GM19328 (cell line): ENCODE data around the gene PDZD2.
"Not testable (repeated sequence)": the region's sequence is repeated elsewhere in the genome, so short reads cannot be mapped to it uniquely, and the experiment has no call there.

Experiments
- ATAC-seq: cut with Tn5 transposase; IDR thresholded peaks from one replicate; pipeline ENCODE4 v1.9.1; 2021; ENCODE audit warnings: mild to moderate bottlenecking, moderate library complexity; ENCODE audit not compliant: unreplicated experiment

Gene PDZD2

DNA sequence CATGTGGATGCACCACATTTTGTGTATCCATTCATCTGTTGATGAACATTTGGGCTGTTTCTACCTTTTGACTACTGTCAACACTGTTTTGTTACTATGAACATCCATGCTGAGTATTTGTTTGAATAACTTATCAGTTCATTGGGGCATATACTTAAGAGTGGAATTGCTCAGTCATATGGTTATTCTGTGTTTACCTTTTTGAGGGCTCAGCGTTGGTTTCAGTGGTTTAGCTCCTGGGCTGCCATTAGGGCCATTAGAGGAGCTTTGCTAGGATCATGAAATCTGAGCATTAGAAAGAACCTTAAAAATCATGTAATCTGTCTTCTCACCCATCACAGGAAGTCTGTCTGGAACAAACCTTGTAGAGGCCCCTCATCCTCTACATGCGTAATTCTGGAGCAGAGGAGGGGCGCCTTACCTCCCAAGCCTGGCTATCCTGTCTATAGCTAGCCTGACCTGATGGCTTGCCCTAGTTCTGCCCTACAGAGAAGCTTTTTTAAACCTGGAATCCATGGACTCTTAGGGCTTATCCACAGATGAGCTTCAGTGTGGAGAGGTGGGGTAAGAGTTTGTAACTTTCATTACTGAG is 92.9 kb downstream of the PDZD2 start:
- ATAC-seq = no peak

DNA sequence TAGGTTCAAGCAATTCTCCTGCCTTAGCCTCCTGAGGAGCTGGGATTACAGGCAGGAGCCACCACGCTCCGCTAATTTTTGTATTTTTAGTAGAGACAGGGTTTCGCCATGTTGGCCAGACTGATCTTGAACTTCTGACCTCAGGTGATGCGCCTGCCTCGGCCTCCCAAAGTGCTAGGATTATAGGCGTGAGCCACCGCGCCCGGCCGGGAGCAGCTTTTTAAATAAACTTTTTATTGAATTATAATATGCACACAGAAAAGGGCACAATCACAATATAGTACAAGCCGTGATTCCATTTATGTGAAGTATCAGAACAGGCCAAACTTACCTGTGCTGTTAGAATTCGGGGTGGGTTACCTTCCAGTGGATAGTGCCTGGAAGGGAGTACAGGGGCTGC is 93.9 kb downstream of the PDZD2 start:
- ATAC-seq = not testable (repeated sequence)

DNA sequence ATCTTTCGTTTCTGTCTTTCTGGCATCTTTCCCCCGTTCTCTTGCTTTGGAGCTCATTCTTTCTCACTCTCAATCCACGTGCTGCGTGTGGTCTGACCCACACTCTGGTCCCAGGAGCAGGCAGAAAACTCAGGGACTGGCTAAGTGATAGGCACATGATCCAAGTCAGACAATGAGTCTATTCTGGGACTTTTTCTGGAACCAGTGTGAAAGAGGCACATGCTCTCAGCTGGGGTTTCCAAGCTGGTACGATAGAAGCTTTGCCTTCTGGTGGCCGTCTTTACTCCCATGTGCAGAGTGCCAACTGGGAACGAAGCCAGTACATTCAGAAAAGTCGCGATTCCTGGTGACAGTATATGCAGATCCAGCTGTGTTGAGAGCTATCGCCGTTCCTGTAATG is 94.4 kb downstream of the PDZD2 start:
- no peak for ATAC-seq

DNA sequence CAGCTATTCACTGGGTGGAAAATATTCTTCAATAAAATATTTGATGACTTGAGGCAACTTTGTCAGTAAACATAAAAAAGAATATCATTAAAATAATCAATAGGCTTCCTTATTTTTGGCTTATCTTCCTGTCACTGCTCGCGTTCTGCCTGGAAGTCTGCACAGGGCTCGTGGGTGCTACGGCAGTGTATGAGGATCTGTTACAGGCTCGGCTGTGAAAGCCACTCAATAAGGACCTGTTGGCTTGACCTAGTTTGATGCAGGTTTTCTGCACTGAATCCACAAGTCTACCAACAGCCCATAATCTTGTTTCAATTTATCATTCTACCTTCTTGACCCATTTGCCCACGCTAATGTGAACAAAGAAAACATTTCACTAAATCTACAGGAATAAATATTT is 97.2 kb downstream of the PDZD2 start:
- no peak for ATAC-seq

DNA sequence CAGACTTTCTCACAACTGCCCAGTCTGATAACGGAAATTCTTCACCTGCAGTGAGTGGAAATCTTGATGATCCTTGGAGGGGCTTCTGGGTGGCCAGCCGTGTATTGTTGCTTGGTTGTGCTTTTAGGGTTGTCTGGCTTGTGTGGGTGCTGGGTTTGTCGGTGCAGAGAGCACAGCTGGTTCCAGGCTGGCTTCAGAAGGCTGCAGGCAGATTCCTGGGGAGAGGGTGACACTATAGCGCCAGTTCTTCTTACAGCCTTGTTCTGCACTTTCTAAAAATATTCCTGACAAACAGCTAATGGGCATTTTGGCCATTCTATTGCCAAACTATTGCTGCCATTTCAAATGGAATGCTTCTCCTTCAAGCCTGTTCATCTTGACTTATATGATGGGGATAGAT is 99.3 kb downstream of the PDZD2 start:
- ATAC-seq = no peak

DNA sequence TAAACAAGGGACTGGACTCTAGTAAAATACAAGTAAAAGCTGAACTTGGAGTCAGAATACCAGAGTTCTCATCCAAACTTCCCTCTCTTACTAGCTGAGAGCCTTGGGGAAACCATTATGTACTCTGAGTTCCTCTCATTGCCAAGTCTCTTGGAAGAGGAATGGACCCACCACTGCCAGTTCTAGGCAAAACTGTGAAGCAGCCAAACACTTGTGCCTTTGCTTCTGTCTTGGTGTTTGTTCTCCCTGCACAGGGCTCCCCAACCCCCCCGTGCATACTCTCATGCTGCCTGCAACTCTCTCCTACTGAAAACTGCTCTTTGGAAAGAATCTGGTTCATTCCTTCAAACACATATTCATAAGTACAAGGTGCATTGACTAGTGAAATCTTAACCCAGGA is 102.6 kb downstream of the PDZD2 start:
- ATAC-seq = no peak

DNA sequence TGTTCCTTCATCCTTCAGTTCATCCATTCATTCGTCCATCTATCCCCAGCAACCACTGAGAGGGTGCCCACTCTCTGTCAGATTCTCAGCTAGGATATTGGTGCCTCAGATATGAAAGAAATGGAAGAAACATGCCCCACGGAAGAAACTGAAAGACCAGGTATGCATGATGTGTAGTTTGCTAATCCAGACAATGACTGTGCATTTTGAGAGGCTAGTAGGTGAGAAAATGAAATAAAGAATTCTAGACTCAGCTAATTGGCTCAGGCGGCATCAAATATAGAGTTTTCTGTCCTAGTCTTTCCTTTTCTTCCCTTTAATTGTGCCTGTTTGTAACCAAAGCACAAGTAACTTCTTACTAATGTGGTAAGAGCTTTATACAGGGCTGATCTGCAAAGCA is 104.7 kb downstream of the PDZD2 start:
- no peak for ATAC-seq

DNA sequence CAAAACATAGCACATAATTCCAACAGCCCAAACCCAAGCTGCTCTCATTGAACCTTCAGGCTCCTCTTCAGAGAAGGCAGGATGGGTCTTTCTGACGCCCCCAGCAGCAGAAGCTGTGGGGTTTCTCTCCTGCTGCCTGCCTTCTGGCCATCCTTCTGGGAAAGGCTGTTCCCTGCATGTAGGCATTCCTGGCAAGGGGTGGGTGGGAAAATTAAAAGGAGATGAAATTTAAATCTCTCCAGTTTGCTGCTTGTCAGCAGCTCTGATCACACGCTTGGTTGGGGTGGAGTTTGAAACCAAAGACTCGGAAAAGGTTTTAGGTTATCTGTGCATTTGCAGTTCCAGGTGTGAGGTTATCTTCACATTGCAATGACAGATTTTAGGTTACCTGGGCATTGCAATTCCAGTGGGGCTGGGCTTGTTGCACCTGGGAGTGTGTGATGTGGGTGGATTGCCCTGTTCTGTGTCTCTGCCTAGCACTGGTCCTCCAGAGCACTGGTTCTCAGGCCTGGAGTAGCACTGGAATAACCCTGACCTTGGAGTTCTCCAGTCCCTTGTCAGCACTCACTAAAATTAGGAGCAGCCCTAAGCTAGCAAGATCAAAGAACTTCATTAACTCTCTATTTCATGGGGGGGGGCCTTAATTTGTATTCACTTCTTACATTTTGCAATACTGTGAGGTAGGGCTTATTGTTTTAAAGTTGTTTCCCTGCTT is 109.7 kb downstream of the PDZD2 start:
- no peak for ATAC-seq

DNA sequence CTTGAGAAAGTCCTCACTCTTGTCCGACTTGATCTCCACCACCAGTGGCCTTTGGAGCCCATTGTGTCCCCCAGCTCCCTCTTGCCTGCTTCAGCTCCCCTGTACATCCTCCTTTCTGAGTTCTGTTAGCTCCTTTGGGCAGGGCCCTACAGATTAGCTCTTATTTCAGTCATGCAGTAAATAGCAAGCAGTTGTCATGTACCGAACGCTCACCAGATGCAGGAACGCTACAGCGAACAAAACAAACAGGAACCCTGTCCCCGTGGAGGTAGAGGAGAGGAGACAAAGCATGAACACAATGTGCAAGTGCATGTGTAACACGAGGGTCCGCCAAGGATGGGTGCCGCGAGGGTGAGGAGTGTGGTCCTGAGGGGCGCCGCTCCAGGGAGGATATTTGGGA is 111.3 kb downstream of the PDZD2 start:
- no peak for ATAC-seq

DNA sequence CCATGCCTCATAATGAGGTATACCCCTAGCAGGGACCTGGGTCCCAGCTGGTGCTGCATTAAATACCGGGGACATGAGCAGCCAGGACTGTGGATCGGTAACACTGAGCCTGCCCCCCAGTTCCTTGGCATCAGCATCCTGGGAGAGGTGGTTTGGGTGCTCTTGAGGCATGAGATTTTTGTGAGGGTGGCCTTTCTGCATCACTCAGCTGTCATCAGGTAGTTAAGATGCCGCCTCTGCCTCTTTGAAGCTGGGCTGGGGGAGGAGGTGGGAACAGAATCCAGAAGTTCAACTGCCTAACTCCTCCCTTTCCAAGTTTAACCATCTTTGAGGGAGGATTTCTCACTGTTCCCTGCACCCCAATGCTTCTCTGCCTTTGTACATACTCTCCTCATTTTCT is 112.7 kb downstream of the PDZD2 start:
- ATAC-seq = no peak

DNA sequence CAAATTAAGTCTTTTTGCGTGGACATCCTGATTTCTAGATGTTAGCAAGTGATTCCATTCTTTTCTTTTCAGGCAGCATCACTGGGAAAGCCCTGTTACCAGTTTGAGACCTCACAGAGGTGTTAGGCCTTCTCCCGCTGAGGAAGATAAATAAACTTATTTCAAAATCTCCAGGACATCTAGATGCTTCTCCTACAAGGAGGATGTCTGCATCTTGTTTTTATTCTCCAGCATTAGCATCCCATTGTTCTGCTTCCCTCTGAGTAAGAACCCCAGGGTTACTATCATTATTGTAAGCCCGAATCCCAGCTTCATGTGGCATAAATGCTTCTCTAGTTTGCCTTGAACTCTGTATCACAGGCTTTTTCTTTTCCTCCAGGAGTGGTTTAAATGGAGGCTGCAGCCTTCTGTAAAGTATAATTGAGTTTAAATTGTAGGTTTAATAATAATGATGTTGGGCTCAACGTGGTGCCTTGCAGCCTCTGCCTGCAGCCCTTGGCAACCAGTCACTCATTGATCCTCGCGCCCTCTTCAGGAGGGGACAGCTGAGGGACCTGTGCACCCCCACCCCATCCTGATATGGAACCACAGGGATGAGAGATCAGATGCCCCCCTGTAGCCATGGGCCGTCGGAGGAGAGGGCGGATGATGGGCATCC is 114.9 kb downstream of the PDZD2 start:
- ATAC-seq = no peak

DNA sequence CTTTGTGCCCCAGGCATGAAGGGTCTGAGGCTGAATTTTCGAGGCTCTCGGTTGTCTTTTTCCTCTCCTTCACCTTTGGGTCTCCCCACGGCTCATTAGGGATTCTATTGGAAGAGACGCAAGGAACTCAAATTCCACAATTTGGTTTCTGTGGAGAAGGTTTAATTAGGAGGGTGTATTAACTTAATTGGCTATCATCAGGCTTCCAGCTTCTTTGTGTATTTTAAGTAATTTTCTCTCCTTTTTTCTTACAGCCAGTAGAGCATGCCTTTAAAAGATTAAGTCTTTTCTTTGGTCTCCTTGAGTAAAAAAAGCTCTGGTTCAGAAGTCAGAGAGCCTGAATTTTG is 115.4 kb downstream of the PDZD2 start:
- no peak for ATAC-seq

DNA sequence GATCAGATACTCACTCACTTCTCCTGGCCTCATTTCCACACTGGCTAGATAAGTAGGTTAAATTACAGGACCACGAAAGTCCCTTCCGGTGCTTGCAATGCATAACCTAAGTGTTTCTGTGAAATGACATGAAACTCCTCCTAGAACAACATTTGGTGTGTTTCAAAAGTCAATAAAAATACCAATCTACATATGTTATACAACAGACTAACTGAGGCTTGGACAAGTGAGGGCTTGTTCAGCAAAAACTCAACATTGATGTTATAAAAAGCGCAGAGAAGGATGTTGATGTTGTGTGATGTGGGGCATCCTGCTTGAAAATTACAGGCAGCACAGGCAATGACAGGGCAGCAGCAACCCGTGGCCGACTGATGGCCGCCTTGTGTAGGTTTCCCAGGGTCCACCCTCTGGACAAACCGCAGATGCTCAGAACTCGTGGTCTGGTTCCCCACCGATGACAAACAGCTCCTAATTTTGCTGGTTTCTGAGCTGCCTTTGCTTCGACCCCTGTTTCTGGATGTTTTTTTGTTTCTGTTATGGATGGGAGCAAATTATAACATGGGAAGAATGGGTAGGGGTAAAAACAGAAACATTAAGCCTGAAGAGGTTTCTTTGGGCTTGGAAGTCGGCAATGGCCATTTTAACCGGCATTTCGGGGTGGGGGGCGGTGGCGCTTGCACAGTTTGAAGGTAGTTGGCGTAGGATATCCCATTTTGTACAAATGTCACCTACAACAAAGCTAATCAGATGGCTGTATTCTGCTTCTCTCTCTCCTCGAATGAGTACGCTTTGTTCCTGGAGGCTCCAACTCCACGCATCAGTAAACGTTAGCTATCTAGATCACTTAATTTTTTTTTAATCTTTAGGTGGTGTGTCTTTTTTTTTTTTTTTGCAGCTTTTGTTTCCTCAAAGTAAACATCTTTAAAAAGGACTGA is 116.1 kb downstream of the PDZD2 start:
- ATAC-seq = no peak

DNA sequence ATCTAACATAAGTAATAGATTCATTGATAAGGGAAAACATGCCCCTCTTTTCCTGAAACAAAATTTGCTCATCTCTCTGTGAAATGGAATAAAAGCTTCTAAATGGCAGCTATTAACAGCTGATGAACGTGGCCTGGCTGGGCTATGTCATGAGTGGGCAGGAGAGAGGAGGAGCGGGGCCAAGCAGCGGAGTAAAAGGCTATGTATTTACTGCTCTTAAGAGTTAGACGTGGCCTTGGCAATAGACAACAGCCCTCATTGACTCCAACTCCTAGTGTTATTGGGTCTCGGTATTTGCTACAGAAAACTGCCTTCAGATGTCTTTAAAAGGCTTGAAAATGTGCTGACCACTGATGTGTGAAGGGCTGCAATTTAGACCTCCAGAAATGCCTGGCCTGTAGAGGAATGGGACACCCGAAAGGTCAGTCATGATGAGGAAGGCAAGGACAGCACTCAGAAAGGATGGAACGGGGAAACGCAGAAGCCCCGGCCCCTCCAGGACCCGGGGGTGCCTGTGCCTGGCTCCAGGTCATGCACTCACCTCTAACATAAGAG is 116.8 kb downstream of the PDZD2 start:
- no peak for ATAC-seq

DNA sequence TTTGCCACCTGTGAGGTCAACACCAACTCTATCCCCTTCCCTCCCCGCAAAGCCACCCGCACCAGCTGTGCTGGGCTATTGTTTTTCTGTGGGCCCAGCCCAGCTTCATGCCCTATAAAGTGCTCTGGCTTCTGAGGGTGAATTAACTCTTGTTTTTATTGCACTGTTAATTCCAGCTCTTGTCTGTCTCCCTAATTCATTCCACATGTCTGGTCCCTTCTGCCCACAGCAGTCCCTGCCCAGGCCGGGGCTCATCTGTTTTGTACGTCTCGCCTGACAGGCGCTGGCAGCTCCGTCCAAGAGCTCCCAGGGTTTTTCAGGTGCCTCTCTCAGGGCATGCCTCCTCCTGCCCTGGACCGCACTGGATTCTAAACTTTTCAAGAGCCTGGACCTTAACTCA is 118.9 kb downstream of the PDZD2 start:
- no peak for ATAC-seq

DNA sequence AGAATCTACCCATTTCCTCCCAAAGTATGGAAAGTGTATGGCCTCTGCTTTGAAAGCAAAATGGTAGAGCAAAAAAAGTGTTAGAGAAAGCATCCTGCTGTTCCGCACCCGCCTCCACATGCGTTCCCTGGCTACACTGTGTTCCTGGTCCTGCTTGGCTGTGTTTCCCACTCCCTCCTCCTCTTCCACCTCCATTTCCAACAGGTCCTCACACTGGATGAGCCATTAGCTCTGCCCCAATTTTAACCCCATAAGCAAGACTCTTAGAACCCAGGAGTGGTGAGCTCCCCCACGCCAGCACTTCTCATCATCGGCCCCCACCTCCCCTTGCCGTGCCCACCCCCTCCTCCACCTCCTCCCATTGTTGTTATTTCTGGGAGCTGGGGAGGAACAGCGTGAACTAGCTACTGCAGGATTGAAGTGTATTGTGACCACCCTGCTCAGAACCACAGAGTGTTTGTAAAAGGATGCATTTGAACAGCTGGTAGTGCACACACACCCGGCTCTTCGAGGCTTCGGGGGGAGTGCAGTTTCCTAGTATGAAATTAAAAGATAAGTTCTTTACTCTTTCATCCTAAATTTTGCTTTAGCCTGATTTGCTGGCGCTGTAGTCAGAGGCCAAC is 120.0 kb downstream of the PDZD2 start:
- ATAC-seq = no peak

DNA sequence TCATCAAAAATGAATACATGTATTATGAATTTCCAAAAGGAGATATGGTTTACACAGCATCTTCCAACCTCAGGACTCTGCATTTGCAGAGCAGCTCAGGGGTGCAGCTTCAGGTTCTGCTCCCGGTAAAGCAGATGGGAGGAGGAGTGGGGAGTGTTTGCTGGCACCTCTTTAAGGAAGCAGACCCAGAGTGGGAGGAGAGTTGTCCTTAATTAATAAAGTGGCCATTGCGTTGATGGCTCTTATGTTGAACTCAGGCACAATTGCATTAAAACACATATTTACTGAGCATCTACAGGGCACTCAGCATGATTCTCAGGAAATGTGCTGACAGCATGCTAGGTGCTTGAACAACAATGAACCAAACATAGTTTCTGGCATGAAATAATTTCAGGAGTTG is 121.0 kb downstream of the PDZD2 start:
- ATAC-seq = no peak

DNA sequence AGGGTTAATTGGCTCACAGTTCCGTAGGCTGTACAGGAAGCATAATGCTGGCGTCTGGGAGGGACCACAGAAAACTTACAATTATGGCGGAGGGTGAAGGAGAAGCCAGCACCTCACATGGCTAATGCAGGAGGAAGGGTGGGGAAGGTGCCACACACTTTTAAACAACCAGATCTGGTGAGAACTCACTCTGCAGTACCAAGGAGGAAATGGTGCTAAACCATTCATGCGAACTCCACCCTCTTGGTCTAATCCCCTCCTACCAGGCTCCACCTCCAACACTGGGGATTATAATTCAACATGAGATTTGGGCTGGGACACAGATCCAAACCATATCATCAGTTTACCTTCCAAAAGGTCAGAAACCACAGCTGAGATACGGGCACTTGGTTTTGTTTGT is 122.9 kb downstream of the PDZD2 start:
- no peak for ATAC-seq

DNA sequence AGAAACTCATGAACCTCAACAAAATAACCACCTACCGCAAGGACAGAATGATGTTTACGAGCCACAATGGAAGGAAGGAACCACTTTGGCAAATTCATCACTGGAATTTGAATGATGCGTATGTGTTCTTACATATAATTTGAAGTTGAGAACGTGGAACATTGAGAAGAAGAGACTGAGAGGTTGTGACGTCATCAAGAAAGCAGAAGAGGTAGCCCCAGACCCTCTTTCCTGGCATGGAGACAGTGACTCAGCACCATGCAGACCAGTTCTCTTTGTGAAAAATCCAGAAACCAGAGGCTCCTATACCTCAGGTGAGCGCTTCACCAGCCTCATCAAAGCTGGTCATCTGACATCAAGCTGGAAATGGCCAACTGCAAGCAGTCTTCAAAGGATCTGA is 124.5 kb downstream of the PDZD2 start:
- ATAC-seq = no peak

DNA sequence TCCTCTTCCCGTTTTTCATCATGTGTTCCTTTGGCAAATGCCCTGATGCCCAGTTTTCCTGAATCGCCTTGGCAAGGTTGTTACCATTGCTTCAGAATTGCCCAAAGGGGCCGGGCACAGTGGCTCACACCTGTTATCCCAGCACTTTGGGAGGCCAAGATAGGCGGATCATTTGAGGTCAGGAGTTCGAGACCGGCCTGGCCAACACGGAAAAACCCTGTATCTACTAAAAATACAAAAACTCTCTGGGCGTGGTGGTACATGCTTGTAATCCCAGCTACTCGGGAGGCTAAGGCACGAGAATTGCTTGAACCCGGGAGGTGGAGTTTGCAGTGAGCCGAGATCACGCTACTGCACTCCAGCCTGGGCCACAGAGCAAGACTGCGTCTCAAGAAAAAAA is 125.8 kb downstream of the PDZD2 start:
- ATAC-seq = not testable (repeated sequence)
